SK-N-SH (cell line): ENCODE measurements around the gene TXNL4B. TPM values are rescaled to one million over a fixed set of nuclear protein-coding genes. Genes with fewer than 3 reads are reported as not detected.

Source experiments
- CTCF ChIA-PET: fragments of 300-600, 350-600 bp; formaldehyde crosslinking; extraction: SDS; loops from one replicate; lab custom pipeline; 2021; lab: Yijun Ruan, JAX
- POLR2A ChIA-PET: fragments of 350-600 bp; sonication (Branson Sonifier 250); formaldehyde crosslinking; extraction: SDS; loops from one replicate; lab custom pipeline; 2020; ENCODE audit warnings: antibody characterized with exemption, inconsistent platforms; lab: Yijun Ruan, JAX
- DNase-seq: peaks from one replicate; pipeline ENCODE4 v3.0.0; 2012
- H2AFZ ChIP-seq: fragments of 200-600 bp; sonication (generic); 2 replicates; pipeline ENCODE4 v1.8.1; 2016; ENCODE audit warnings: antibody characterized with exemption, mild to moderate bottlenecking, low read depth
- H3F3A ChIP-seq: fragments of 200-600 bp; sonication (generic); replicated peaks from 2 replicates; pipeline ENCODE3; 2016; ENCODE audit warnings: antibody characterized with exemption, mild to moderate bottlenecking; ENCODE audit not compliant: insufficient read depth
- H3K27ac ChIP-seq, 2 experiments: fragments of 200-500 bp in 1 of 2; fragments of 200-600 bp in 1 of 2; sonication (Bioruptor generic) in 1 of 2; sonication (generic), shearing (Covaris generic) in 1 of 2; 2 replicates each; pipeline versions ENCODE4 v1.5.1 to v1.6.1; 2014 to 2016; ENCODE audit warnings: low read depth in 2 of 2, inconsistent platforms in 1 of 2, low read length in 1 of 2, mild to moderate bottlenecking in 1 of 2, mixed read lengths in 1 of 2
- H3K27me3 ChIP-seq: fragments of 200-600 bp; sonication (generic), shearing (Covaris generic); 2 replicates; pipeline ENCODE4 v1.6.1; 2016; ENCODE audit warnings: mixed run types; ENCODE audit not compliant: insufficient read depth
- H3K36me3 ChIP-seq, 2 experiments: fragments of 200-500 bp in 1 of 2; fragments of 200-600 bp in 1 of 2; sonication (Bioruptor generic) in 1 of 2; sonication (generic) in 1 of 2; replicated peaks in 1 of 2; 2 replicates each; pipeline versions ENCODE3 to v1.5.1; 2014 to 2016; ENCODE audit warnings: low read length in 1 of 2, mild to moderate bottlenecking in 1 of 2; ENCODE audit not compliant: insufficient read depth in 2 of 2, control insufficient read depth in 1 of 2
- H3K4me1 ChIP-seq, 2 experiments: fragments of 200-500 bp in 1 of 2; fragments of 200-600 bp in 1 of 2; sonication (Bioruptor generic) in 1 of 2; sonication (generic), shearing (Covaris generic) in 1 of 2; 2 replicates each; pipeline versions ENCODE4 v1.5.1 to v1.6.1; 2014 to 2016; ENCODE audit warnings: low read depth in 1 of 2, low read length in 1 of 2, mixed run types in 1 of 2; ENCODE audit not compliant: insufficient read depth in 2 of 2, control insufficient read depth in 1 of 2
- H3K4me2 ChIP-seq: fragments of 200-600 bp; sonication (generic), shearing (Covaris generic); 2 replicates; pipeline ENCODE4 v1.6.1; 2017; ENCODE audit warnings: mixed run types
- H3K4me3 ChIP-seq, 2 experiments: fragments of 200-500 bp in 1 of 2; fragments of 200-600 bp in 1 of 2; sonication (Bioruptor generic) in 1 of 2; sonication (generic), shearing (Covaris generic) in 1 of 2; 2 replicates each; pipeline versions ENCODE4 v1.5.1 to v1.8.1; 2014 to 2016; ENCODE audit warnings: low read depth in 2 of 2, inconsistent platforms in 1 of 2, low read length in 1 of 2, mild to moderate bottlenecking in 1 of 2, mixed read lengths in 1 of 2, moderate library complexity in 1 of 2
- H3K79me2 ChIP-seq: fragments of 200-600 bp; sonication (generic); 2 replicates; pipeline ENCODE4 v1.8.1; 2017; ENCODE audit warnings: mild to moderate bottlenecking; ENCODE audit not compliant: insufficient read depth
- H3K9ac ChIP-seq: fragments of 200-600 bp; sonication (generic); 2 replicates; pipeline ENCODE4 v1.6.1; 2017; ENCODE audit warnings: mixed run types
- H3K9me2 ChIP-seq: fragments of 200-600 bp; sonication (generic); 2 replicates; pipeline ENCODE4 v1.6.1; 2017; ENCODE audit warnings: mixed run types
- H3K9me3 ChIP-seq: fragments of 200-600 bp; sonication (generic); 2 replicates; pipeline ENCODE4 v1.6.1; 2017; ENCODE audit warnings: mixed run types, mild to moderate bottlenecking, moderate library complexity
- H4K20me1 ChIP-seq: fragments of 200-600 bp; sonication (generic); 2 replicates; pipeline ENCODE4 v1.6.1; 2017; ENCODE audit warnings: mild to moderate bottlenecking, mixed run types; ENCODE audit not compliant: insufficient read depth
- CHD2 ChIP-seq: fragments of 150-350 bp; IDR thresholded peaks from 2 replicates; pipeline ENCODE4 v1.6.1; 2018; ENCODE audit warnings: low read length; ENCODE audit not compliant: partially characterized antibody
- EP300 ChIP-seq, 2 experiments: IDR thresholded peaks; 2 replicates each; pipeline versions ENCODE4 v1.4.0 to v1.6.1; 2012; ENCODE audit warnings: borderline replicate concordance in 1 of 2, low read depth in 1 of 2, low read length in 1 of 2
- GATA2 ChIP-seq: sonication (generic); formaldehyde crosslinking; IDR thresholded peaks from 2 replicates; pipeline ENCODE4 v1.5.0; 2020; ENCODE audit warnings: mild to moderate bottlenecking, missing genetic modification reagents
- MEF2A ChIP-seq: IDR thresholded peaks from 2 replicates; pipeline ENCODE4 v1.4.0; 2012; ENCODE audit warnings: low read depth, borderline replicate concordance
- NRF1 ChIP-seq: IDR thresholded peaks from 2 replicates; pipeline ENCODE4 v1.6.1; 2012; ENCODE audit warnings: low read depth, mild to moderate bottlenecking, low read length
- POLR2AphosphoS5 ChIP-seq: IDR thresholded peaks from 2 replicates; pipeline ENCODE4 v1.6.1; 2012; ENCODE audit warnings: low read depth, low read length
- RAD21 ChIP-seq: IDR thresholded peaks from 2 replicates; pipeline ENCODE4 v1.6.1; 2012; ENCODE audit warnings: mild to moderate bottlenecking, low read length
- RXRA ChIP-seq: IDR thresholded peaks from 2 replicates; pipeline ENCODE4 v1.4.0; 2012; ENCODE audit warnings: low read depth, mild to moderate bottlenecking, borderline replicate concordance
- SMC3 ChIP-seq: IDR thresholded peaks from 2 replicates; pipeline ENCODE4 v1.6.1; 2012; ENCODE audit warnings: low read depth, low read length, improper control_type of control experiment
- USF1 ChIP-seq: IDR thresholded peaks from 2 replicates; pipeline ENCODE4 v1.4.0; 2012; ENCODE audit warnings: low read depth, borderline replicate concordance
- ZBTB33 ChIP-seq: IDR thresholded peaks from 2 replicates; pipeline ENCODE4 v1.4.0; 2012; ENCODE audit warnings: low read depth, borderline replicate concordance
- WGBS: methylation state at CpG from one replicate; pipeline ENCODE4 v1.1.6; 2017; ENCODE audit warnings: low lambda C conversion rate; 5-methylcytosine and 5-hydroxymethylcytosine counted together
- polyA plus RNA-seq, 3 experiments: library from polyadenylated mRNA; depleted of rRNA; stranded (reverse); fragments of >200 nt; gene quantifications; 2 replicates each; pipeline ENCODE4 v1.2.3, GENCODE V29; 2012

TXNL4B gene
- polyA plus RNA-seq, 1 of the 3 experiments (the other 2 are of a cell fraction) = 8.9 TPM

- H3F3A ChIP-seq = no peaks in the 10 kb centered on the region
- no peaks in the 10 kb centered on the region for H3K9me2 ChIP-seq
- H2AFZ ChIP-seq = no peak overlapping the region
- H3K36me3 ChIP-seq = no peaks in the 10 kb centered on the region
- no peak overlapping the region for H3K4me3 ChIP-seq
- ChIA-PET CTCF (no interaction called here), POLR2A (no interaction called here)
- no peak overlapping the region for H3K9ac ChIP-seq
- H3K27ac ChIP-seq = no peak overlapping the region
- H3K9me3 ChIP-seq = no peaks in the 10 kb centered on the region
- no peaks in the 10 kb centered on the region; the same call in 1 of the 2 replicates for H3K79me2 ChIP-seq
- DNase-seq = no peak
- no peak overlapping the region for H3K4me2 ChIP-seq
- no peaks in the 10 kb centered on the region for H4K20me1 ChIP-seq
- H3K27me3 ChIP-seq = no peaks in the 10 kb centered on the region
- H3K4me1 ChIP-seq = no peaks in the 10 kb centered on the region
- WGBS = 36% methylated on average over 2 of the region's 2 CpGs
- TF ChIP-seq USF1 (no peak), RAD21 (no peak), MEF2A (no peak), RXRA (no peak), ZBTB33 (no peak)
Observed at GRCh38 chr16:72044825-72045359, 48.5 kb downstream of the TXNL4B start.

GRCh38 chr16:72044296-72044695 is 49.1 kb downstream of the TXNL4B start:
- Histone ChIP-seq H3F3A (no peaks in the 10 kb centered on the region), H3K9me3 (no peaks in the 10 kb centered on the region), H4K20me1 (no peaks in the 10 kb centered on the region), H3K79me2 (no peaks in the 10 kb centered on the region; the same call in 1 of the 2 replicates), H3K9me2 (no peaks in the 10 kb centered on the region), H3K4me1 (no peaks in the 10 kb centered on the region), H2AFZ (no peak overlapping the region), H3K27ac (no peak overlapping the region), H3K4me3 (no peak overlapping the region), H3K4me2 (no peak overlapping the region), H3K36me3 (no peaks in the 10 kb centered on the region), H3K27me3 (no peaks in the 10 kb centered on the region), H3K9ac (no peak overlapping the region)
- POLR2A ChIA-PET = no interaction called here
- CTCF ChIA-PET = no interaction called here
- DNase-seq = no peak
- 49% methylated on average over 6 of the region's 6 CpGs for WGBS
- TF ChIP-seq USF1 = no peak
- no peak for TF ChIP-seq EP300 (IDR thresholded peaks at IDR 0.05; ENCODE audit: borderline replicate concordance in 1 of 2, low read depth in 1 of 2, low read length in 1 of 2)
- TF ChIP-seq NRF1 = no peak
- TF ChIP-seq SMC3 = no peak
- no peak for TF ChIP-seq CHD2
- TF ChIP-seq POLR2AphosphoS5 = no peak
- TF ChIP-seq GATA2 (CRISPR knock-in tag) = no peak
